NT2/D1 (cell line): ENCODE data around the gene STPG4.

Source experiments
- DNase-seq: peaks from one replicate; pipeline ENCODE4 v3.0.0-alpha.2; 2011; ENCODE audit warnings: low read depth, low spot score
- H3K27me3 ChIP-seq: 2 replicates; pipeline ENCODE4 v1.6.0; 2011; ENCODE audit warnings: mild to moderate bottlenecking; ENCODE audit not compliant: insufficient read length, insufficient read depth
- H3K36me3 ChIP-seq: 2 replicates; pipeline ENCODE4 v1.6.1; 2011; ENCODE audit warnings: mild to moderate bottlenecking, low read length, mixed read lengths; ENCODE audit not compliant: insufficient read depth, insufficient read length
- H3K4me1 ChIP-seq: 2 replicates; pipeline ENCODE4 v1.5.1; 2011; ENCODE audit not compliant: insufficient read depth, insufficient read length
- H3K4me3 ChIP-seq: 2 replicates; pipeline ENCODE4 v1.5.1; 2011; ENCODE audit warnings: low read depth; ENCODE audit not compliant: insufficient read length
- H3K9ac ChIP-seq: 2 replicates; pipeline ENCODE4 v1.6.0; 2011; ENCODE audit warnings: low read depth; ENCODE audit not compliant: insufficient read length
- H3K9me3 ChIP-seq: 2 replicates; pipeline ENCODE4 v1.5.1; 2011; ENCODE audit warnings: mild to moderate bottlenecking, low read length; ENCODE audit not compliant: insufficient read depth
- SUZ12 ChIP-seq: IDR thresholded peaks from 2 replicates; pipeline ENCODE4 v1.6.1; 2011; ENCODE audit not compliant: insufficient read length, insufficient read depth; ENCODE audit errors: extremely low read depth
- YY1 ChIP-seq: IDR thresholded peaks from 2 replicates; pipeline ENCODE4 v1.6.1; 2011; ENCODE audit not compliant: insufficient read length, insufficient read depth
- ZNF274 ChIP-seq: IDR thresholded peaks from 2 replicates; pipeline ENCODE4 v1.6.1; 2011; ENCODE audit warnings: mild to moderate bottlenecking, low read depth, low read length

STPG4 gene

GRCh38 chr2:47043142-47043890 is 111.8 kb downstream of the STPG4 start:
- Histone ChIP-seq H3K9me3 (no peaks in the 10 kb centered on the region), H3K9ac (peak overlapping the region; percentile 6), H3K4me3 (no peak overlapping the region), H3K4me1 (peaks cover 16% of the 10 kb centered on the region), H3K36me3 (peaks cover 44% of the 10 kb centered on the region), H3K27me3 (no peaks in the 10 kb centered on the region)
- DNase-seq = no peak
- TF ChIP-seq ZNF274 (no peak), SUZ12 (no peak), YY1 (no peak)

GRCh38 chr2:47041891-47042684 is 113.0 kb downstream of the STPG4 start:
- Histone ChIP-seq H3K9me3 (no peaks in the 10 kb centered on the region), H3K9ac (no peak overlapping the region), H3K27me3 (no peaks in the 10 kb centered on the region), H3K36me3 (peaks cover 38% of the 10 kb centered on the region), H3K4me3 (no peak overlapping the region), H3K4me1 (peaks cover 16% of the 10 kb centered on the region)
- TF ChIP-seq ZNF274 (no peak), YY1 (no peak), SUZ12 (no peak)
- DNase-seq = no peak

- Histone ChIP-seq H3K9me3 (no peaks in the 10 kb centered on the region), H3K4me1 (peaks cover 16% of the 10 kb centered on the region), H3K27me3 (no peaks in the 10 kb centered on the region), H3K4me3 (no peak overlapping the region), H3K9ac (no peak overlapping the region), H3K36me3 (peaks cover 28% of the 10 kb centered on the region)
- no peak for TF ChIP-seq YY1
- TF ChIP-seq SUZ12 = no peak
- TF ChIP-seq ZNF274 = no peak
- DNase-seq = no peak
Measured at GRCh38 chr2:47041063-47041462, 114.0 kb downstream of the STPG4 start.

GRCh38 chr2:47040651-47041050 is 114.5 kb downstream of the STPG4 start:
- TF ChIP-seq YY1 (no peak), SUZ12 (no peak), ZNF274 (no peak)
- Histone ChIP-seq H3K9ac (no peak overlapping the region), H3K9me3 (no peaks in the 10 kb centered on the region), H3K4me3 (no peak overlapping the region), H3K4me1 (peaks cover 17% of the 10 kb centered on the region), H3K36me3 (peaks cover 24% of the 10 kb centered on the region), H3K27me3 (no peaks in the 10 kb centered on the region)
- no peak for DNase-seq

GRCh38 chr2:47039913-47040562 is 115.1 kb downstream of the STPG4 start:
- no peak for DNase-seq
- Histone ChIP-seq H3K4me3 (no peak overlapping the region), H3K9ac (no peak overlapping the region), H3K4me1 (peaks cover 20% of the 10 kb centered on the region), H3K9me3 (no peaks in the 10 kb centered on the region), H3K36me3 (peaks cover 19% of the 10 kb centered on the region), H3K27me3 (no peaks in the 10 kb centered on the region)
- TF ChIP-seq ZNF274 = no peak
- TF ChIP-seq YY1 = no peak
- no peak for TF ChIP-seq SUZ12

GRCh38 chr2:47039489-47039870 is 115.6 kb downstream of the STPG4 start:
- Histone ChIP-seq H3K36me3 (peaks cover 17% of the 10 kb centered on the region), H3K4me3 (no peak overlapping the region), H3K9ac (no peak overlapping the region), H3K9me3 (no peaks in the 10 kb centered on the region), H3K4me1 (peaks cover 18% of the 10 kb centered on the region), H3K27me3 (no peaks in the 10 kb centered on the region)
- TF ChIP-seq ZNF274 (no peak), YY1 (no peak), SUZ12 (no peak)
- DNase-seq = no peak
